TTC549 (cell line): ENCODE measurements around the gene MARCHF9.

Experiments used
- FAIRE-seq: peaks from 2 replicates; lab custom pipeline; 2012; peaks lifted over from hg19 to GRCh38; lab: Jason Lieb, UNC

Gene MARCHF9

DNA sequence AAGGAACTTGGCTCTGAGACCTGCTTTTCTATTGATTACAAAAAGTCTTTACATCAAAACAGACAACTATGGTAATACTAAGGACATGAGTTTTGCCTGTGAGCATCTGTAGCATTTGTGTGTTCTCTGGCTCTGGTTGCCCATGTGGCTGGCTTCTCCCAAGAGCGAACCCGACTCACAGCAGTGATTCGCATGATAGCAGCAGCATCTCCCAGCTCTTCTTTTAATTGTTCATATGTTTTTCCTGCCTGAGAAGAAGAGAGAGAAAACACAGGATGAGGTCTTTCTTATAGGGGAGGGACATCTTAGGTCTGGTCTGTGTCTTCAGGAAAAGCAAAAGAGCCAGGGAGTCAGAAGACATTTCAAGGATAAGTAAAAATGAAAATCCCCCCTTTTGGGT is 46.1 kb downstream of the MARCHF9 start:
- no peak for FAIRE-seq

DNA sequence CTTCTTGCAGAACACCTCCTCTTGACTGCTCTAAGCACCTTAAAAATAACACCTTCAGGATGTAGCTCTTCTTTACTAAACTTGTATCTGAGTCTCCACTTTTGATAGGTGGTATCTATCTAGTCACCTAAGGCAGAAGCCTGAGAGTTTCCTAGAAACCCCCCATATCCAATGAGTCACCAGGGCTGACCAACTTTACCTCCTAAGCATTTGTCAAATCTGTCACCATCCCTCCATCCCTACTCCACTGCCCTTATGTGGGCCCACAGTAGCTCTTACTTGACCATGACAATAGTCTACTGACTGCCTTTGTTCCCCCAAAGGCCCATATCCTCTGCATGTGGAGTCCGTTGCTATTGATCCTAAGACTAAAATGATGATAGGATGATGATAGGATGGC is 47.7 kb downstream of the MARCHF9 start:
- FAIRE-seq, result no peak

DNA sequence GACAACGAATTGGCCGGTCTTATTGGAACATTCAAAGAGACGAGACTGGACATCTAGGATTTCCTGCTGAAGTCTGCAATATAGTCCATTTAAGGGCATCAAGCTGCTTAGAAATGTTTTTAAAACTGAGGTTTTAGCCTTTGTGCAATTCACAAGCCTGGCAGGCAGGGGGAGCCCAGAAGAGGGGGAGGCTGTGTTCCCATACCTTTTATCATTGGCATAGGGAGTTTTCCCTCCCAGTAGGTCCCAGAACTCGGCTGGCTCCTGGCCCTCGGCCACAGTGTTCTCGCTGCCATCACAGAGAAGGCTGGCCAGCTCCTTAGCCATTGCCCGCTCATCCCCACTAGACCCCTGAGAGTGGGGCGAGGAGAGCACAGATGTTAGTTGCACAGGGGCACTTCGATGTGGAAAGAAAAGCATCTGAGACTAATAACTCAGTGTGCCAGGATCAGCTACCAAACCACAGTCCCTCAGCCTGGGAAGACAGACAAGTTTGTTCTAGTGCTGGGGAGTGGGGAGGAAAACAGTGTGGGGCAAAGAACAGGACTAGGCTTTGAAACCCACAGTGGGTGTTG is 48.5 kb downstream of the MARCHF9 start:
- FAIRE-seq, result no peak

DNA sequence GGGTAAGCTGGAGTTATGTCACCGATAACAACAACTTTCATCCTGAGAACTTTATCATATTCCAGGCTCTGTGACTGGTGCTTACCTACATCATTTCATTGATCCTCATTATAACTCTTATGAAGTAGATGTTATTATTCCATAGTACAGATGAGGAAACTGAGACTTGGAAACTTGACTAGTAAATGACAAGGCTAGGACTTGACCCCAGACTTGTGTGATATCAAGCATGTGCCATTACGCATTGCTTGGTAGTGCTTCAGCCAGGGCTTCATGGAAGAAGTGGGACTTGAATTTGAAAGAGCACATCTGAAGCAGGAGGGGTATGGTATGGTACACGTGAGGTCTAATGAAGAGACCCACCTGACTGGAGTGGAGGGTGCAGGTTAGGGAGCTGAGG is 51.8 kb downstream of the MARCHF9 start:
- no peak for FAIRE-seq

DNA sequence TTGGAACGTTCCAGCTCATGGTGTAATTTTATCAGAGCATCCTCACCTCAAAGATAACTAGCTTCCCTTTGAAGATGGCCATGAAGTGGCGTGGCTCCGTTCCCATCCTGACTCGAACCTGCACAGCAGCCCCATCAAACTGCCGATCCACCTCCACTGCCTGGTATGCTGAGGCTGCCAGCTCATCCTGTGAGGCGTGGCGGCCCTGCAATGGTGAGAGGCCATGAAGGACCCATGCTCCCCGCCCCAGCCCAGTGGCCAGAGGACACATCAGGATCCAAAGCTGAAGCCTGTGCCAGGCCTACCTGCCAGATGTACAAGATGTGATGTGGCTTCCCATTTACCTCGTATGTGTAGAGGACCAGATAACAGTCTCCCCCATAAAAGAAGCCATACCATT is 52.4 kb downstream of the MARCHF9 start:
- no peak for FAIRE-seq

DNA sequence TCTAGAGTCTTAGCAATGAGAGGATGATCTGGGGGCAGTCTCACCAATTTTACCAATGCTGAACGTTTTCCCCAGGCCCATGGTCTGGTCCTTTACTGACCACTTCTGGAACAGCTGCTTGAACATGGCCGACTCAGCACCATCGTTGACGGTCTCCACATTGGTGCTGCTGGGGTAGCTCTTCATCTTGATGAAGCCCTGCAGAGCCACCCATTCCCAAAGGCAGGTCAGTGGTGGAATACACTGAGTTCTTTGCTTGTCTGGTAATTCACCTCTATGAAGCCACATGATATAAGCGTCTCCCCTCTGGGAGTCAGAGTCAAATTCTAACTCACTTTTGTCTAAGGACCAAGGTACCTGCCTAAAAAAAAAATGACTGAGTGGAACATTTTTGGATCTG is 53.4 kb downstream of the MARCHF9 start:
- no peak for FAIRE-seq

DNA sequence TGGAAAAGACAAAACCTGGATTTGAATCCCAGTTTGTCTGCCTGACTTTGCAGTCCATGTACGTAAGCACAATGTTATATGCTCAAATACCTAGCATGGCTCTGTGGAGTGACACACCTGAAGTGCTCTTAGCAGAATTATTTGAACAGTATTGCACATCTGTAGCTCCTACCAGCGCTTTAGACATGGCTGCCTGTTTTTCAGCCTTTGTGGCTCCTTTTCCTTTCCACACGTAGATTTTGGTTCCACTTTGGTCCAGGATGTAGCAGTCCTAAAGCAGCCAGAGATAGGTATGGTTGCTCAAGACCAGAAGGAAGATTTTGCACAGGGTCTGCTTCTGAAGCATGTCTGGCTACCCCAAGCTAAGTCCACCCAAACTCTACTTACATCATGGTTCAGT is 54.5 kb downstream of the MARCHF9 start:
- FAIRE-seq, result no peak
